Lung (tissue), 12 donors: ENCODE data around the gene SPZ1. TPM values are rescaled to one million over a fixed set of nuclear protein-coding genes. Genes with fewer than 3 reads are reported as not detected.

Experiments
- ATAC-seq: fragments of 200-7000 bp; cut with Tn5 transposase; one replicate; pipeline ENCODE4 v1.9.1; 2020; ENCODE audit warnings: moderate number of reproducible peaks; ENCODE audit not compliant: insufficient read depth, low FRiP score
- DNase-seq, 3 donors: peaks; one replicate each; pipeline ENCODE4 v3.0.0-alpha.2; 2013 to 2017
- H3K27ac ChIP-seq, 2 donors: one replicate each; pipeline ENCODE4 v1.5.1; 2013; ENCODE audit warnings: mild to moderate bottlenecking in 2 of 2, moderate library complexity in 2 of 2, control low read depth in 1 of 2, inconsistent platforms in 1 of 2, low read depth in 1 of 2, low read length in 1 of 2
- H3K27me3 ChIP-seq, 3 donors: one replicate each; pipeline ENCODE4 v1.5.1; 2013; ENCODE audit warnings: low read length in 2 of 3; ENCODE audit not compliant: control insufficient read depth in 3 of 3, insufficient read depth in 3 of 3
- H3K36me3 ChIP-seq, 4 donors: one replicate each; pipeline ENCODE4 v1.5.1; 2013; ENCODE audit warnings: low read length in 4 of 4, mild to moderate bottlenecking in 1 of 4, moderate library complexity in 1 of 4; ENCODE audit not compliant: control insufficient read depth in 4 of 4, insufficient read depth in 4 of 4
- H3K4me1 ChIP-seq, 5 donors: one replicate each; pipeline ENCODE4 v1.5.1; 2013; ENCODE audit warnings: low read length in 5 of 5, mild to moderate bottlenecking in 2 of 5, moderate library complexity in 1 of 5; ENCODE audit not compliant: control insufficient read depth in 5 of 5, insufficient read depth in 5 of 5
- H3K4me3 ChIP-seq: one replicate; pipeline ENCODE4 v1.5.1; 2013; ENCODE audit warnings: mild to moderate bottlenecking, control low read depth, moderate library complexity
- H3K9ac ChIP-seq, 2 donors: one replicate each; pipeline ENCODE4 v1.5.1; 2013; ENCODE audit warnings: low read length in 2 of 2, control low read depth in 1 of 2; ENCODE audit not compliant: insufficient read depth in 1 of 2
- H3K9me3 ChIP-seq, 4 donors: one replicate each; pipeline ENCODE4 v1.5.1; 2013; ENCODE audit warnings: low read length in 3 of 4, mild to moderate bottlenecking in 1 of 4, moderate library complexity in 1 of 4; ENCODE audit not compliant: control insufficient read depth in 4 of 4, insufficient read depth in 3 of 4
- CTCF ChIP-seq: IDR thresholded peaks from 2 replicates; pipeline ENCODE4 v1.5.1; 2012; ENCODE audit warnings: mild to moderate bottlenecking; ENCODE audit errors: control extremely low read depth, extremely low read depth
- WGBS, 2 donors: extraction: QIAGEN DNeasy Blood & Tissue Kit; methylation state at CpG; one replicate each; pipeline ENCODE4 v1.1.7; 2013; 5-methylcytosine and 5-hydroxymethylcytosine counted together
- polyA plus RNA-seq, 2 donors: library from polyadenylated mRNA; stranded (reverse); fragments of 200-250 nt; gene quantifications; one replicate each; pipeline ENCODE4 v1.2.1, GENCODE V29; 2013
- total RNA-seq, 2 donors: library from RNA; depleted of rRNA in 1 of 2; stranded (reverse); fragments of >200 nt in 1 of 2; gene quantifications; one replicate each; pipeline ENCODE4 v1.2.1, GENCODE V29; 2014 to 2021
- donor health status: control.
- donor health status: control.
- donor health status: Bipolar disorder and iron deficiency.
- donor health status: healthy.
- donor health status: DM: yes; HTN: yes; CAD: no.

SPZ1 gene
- total and polyA plus RNA-seq, 4 donors: not detected

- DNase-seq: peak in 2 of 3 donors; percentile 28 to 37
- Histone ChIP-seq H3K27ac (no peak overlapping the region), H3K4me3 (no peak overlapping the region), H3K27me3 (no peaks in the 10 kb centered on the region), H3K9me3 (peaks cover 0 to 2% (median 0%) of the 10 kb centered on the region in 4 donors), H3K9ac (no peak overlapping the region), H3K36me3 (no peaks in the 10 kb centered on the region), H3K4me1 (peaks cover 0 to 4% (median 0%) of the 10 kb centered on the region in 5 donors)
- no peak for ATAC-seq
- WGBS, 2 donors: 64 to 91% methylated on average over 2 of the region's 2 CpGs
- no peak for TF ChIP-seq CTCF
Measured at GRCh38 chr5:80277191-80277590, 42.6 kb upstream of the SPZ1 start.

GRCh38 chr5:80282054-80282453 is 37.7 kb upstream of the SPZ1 start:
- no peak overlapping the region for H3K27ac ChIP-seq
- peaks cover 0 to 2% (median 0%) of the 10 kb centered on the region in 4 donors for H3K9me3 ChIP-seq
- DNase-seq (peak in 1 of 3 donors; percentile 4), ATAC-seq (no peak)
- no peak for TF ChIP-seq CTCF
- no peak overlapping the region for H3K4me3 ChIP-seq
- H3K27me3 ChIP-seq: no peaks in the 10 kb centered on the region
- no peaks in the 10 kb centered on the region for H3K36me3 ChIP-seq
- no peak overlapping the region for H3K9ac ChIP-seq
- WGBS, 2 donors: 46 to 82% methylated on average over 3 of the region's 3 CpGs
- peaks cover 0 to 6% (median 0%) of the 10 kb centered on the region in 5 donors for H3K4me1 ChIP-seq

DNA sequence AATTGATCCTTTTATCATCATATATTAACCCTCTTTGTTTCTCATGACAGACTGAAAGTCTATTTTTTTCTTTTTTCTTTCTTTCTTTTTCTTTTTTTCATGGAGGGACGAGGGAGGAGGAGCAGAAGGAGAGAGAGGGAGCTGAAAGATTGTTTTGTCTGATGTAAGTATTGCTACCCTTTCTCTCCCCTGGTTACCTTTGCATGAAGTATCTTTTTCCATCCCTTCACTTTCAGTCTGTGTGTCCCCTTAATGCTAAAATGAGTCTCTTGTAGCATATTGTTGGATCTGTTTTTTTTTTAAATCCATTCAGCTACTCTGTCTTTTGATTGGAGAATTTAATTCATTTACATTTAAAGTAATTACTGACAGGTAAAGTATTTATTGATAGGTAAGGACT is 36.4 kb upstream of the SPZ1 start:
- no peak overlapping the region for H3K27ac ChIP-seq
- no peak overlapping the region for H3K4me3 ChIP-seq
- H3K36me3 ChIP-seq: no peaks in the 10 kb centered on the region
- peaks cover 0 to 2% (median 0%) of the 10 kb centered on the region in 4 donors for H3K9me3 ChIP-seq
- no peak for DNase-seq
- ATAC-seq: no peak
- no peak for TF ChIP-seq CTCF
- peaks cover 0 to 6% (median 0%) of the 10 kb centered on the region in 5 donors for H3K4me1 ChIP-seq
- 83% methylated on average over 1 of the region's 1 CpG; no CpG with 5 or more reads in 1 of the 2 donors for WGBS, 2 donors
- H3K27me3 ChIP-seq: no peaks in the 10 kb centered on the region
- H3K9ac ChIP-seq: no peak overlapping the region

GRCh38 chr5:80284720-80285119 is 35.1 kb upstream of the SPZ1 start:
- no peak for DNase-seq
- no peak for TF ChIP-seq CTCF
- H3K4me1 ChIP-seq: peaks cover 0 to 6% (median 0%) of the 10 kb centered on the region in 5 donors
- ATAC-seq: no peak
- no peak overlapping the region for H3K9ac ChIP-seq
- H3K9me3 ChIP-seq: peaks cover 0 to 2% (median 0%) of the 10 kb centered on the region in 4 donors
- 46 to 60% methylated on average over 2 of the region's 2 CpGs for WGBS, 2 donors
- no peak overlapping the region for H3K27ac ChIP-seq
- no peak overlapping the region for H3K4me3 ChIP-seq
- no peaks in the 10 kb centered on the region for H3K27me3 ChIP-seq
- no peaks in the 10 kb centered on the region for H3K36me3 ChIP-seq
